ENCODE results near the gene COMMD4.

DNA sequence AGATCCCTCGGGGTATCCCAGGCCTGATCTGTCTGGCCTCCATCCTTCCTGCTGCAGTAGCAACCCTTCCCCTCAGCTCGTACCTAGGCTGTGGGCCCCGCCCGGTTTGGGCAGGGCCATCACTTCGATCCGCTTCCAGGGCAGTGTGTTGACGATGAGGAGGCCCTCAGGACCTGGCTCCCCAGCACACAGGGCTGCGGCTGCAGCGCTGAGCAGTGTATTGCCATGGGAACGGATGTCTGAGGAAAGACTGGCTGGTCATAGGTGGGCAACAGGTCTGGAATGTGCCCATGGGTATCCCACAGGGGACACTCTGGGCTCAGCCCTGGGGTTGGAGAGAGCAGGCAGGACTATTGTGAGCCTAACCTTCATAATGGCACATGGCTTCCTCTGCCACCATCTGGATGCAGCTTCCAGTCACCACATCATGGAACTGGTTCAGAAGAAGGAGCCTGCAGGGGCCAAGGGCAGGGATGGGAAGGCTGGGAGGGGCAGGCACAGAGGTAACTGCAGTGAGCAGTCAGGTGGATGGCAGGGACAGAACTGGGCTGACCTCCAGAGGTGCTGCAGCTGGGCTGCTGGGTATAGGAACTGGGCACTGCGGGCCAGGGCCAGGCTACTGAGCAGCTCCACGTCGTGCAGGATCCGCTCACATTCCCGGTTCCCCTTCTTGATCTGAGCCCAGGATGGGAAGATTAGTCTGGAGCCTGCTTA, 23.8 kb downstream of the COMMD4 start:
- TF ChIP-seq, protein P1, sequence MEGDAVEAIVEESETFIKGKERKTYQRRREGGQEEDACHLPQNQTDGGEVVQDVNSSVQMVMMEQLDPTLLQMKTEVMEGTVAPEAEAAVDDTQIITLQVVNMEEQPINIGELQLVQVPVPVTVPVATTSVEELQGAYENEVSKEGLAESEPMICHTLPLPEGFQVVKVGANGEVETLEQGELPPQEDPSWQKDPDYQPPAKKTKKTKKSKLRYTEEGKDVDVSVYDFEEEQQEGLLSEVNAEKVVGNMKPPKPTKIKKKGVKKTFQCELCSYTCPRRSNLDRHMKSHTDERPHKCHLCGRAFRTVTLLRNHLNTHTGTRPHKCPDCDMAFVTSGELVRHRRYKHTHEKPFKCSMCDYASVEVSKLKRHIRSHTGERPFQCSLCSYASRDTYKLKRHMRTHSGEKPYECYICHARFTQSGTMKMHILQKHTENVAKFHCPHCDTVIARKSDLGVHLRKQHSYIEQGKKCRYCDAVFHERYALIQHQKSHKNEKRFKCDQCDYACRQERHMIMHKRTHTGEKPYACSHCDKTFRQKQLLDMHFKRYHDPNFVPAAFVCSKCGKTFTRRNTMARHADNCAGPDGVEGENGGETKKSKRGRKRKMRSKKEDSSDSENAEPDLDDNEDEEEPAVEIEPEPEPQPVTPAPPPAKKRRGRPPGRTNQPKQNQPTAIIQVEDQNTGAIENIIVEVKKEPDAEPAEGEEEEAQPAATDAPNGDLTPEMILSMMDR (IDR thresholded peaks at IDR 0.05), result no peak
- no peak for TF ChIP-seq POLR2A (IDR thresholded peaks at IDR 0.05)
- no peak for TF ChIP-seq POLR2AphosphoS5 (IDR thresholded peaks at IDR 0.05)
